Lower leg skin (tissue), 4 donors: ENCODE data around the gene PLCB1. TPM values are rescaled to one million over a fixed set of nuclear protein-coding genes. Genes with fewer than 3 reads are reported as not detected.

ENCODE experiments used
- DNase-seq, 2 donors: peaks; one replicate each; pipeline ENCODE4 v3.0.0-alpha.2; 2019; ENCODE audit warnings: low spot score in 2 of 2
- H3K4me3 ChIP-seq: fragments of 200-600 bp; sonication (generic); 2 replicates; pipeline ENCODE4 v1.5.1; 2017; ENCODE audit warnings: mild to moderate bottlenecking, low read depth; ENCODE audit not compliant: poor library complexity, severe bottlenecking
- CTCF ChIP-seq, 3 donors: fragments of 450-650 bp; IDR thresholded peaks; one replicate each; pipeline ENCODE4 v1.5.1; 2016; ENCODE audit warnings: antibody characterized with exemption in 3 of 3, mild to moderate bottlenecking in 3 of 3, moderate library complexity in 2 of 3
- POLR2A ChIP-seq, 2 donors: fragments of 450-650 bp; IDR thresholded peaks; one replicate each; pipeline ENCODE4 v1.6.1; 2016 to 2017; ENCODE audit warnings: antibody characterized with exemption in 2 of 2, mild to moderate bottlenecking in 1 of 2, moderate library complexity in 1 of 2
- WGBS, 2 donors: methylation state at CpG; one replicate each; pipeline ENCODE4 v1.1.5; 2018; 5-methylcytosine and 5-hydroxymethylcytosine counted together
- intact Hi-C: fragments of 100-400 bp; cut with DNase I; formaldehyde crosslinking; loops from one replicate; pipeline ENCODE4 v1.15.0; 2023; ENCODE audit warnings: low total_unique reads
- total RNA-seq, 4 donors: library from RNA; depleted of rRNA; stranded (reverse); fragments of >200 nt; gene quantifications; one replicate each; pipeline ENCODE4 v1.1.0, GENCODE V29; 2016

PLCB1 gene
- total RNA-seq, 4 donors from 2014 or later: 4.1 to 16.2 (median 9.1) TPM

- H3K4me3 ChIP-seq: no peak overlapping the region
- 67 to 73% methylated on average over 1 of the region's 1 CpG for WGBS, 2 donors
- TF ChIP-seq CTCF (IDR thresholded peaks at IDR 0.05) (no peak), POLR2A (IDR thresholded peaks at IDR 0.05) (no peak)
- intact Hi-C loops: no loop called here
- DNase-seq: no peak
Measured at GRCh38 chr20:8291873-8292272, 159.8 kb downstream of the PLCB1 start.

GRCh38 chr20:8292793-8293192 is 160.7 kb downstream of the PLCB1 start:
- DNase-seq: no peak
- WGBS, 2 donors: 48 to 58% methylated on average over 1 of the region's 1 CpG
- intact Hi-C loops: no loop called here
- no peak overlapping the region for H3K4me3 ChIP-seq
- TF ChIP-seq POLR2A (IDR thresholded peaks at IDR 0.05) (no peak), CTCF (IDR thresholded peaks at IDR 0.05) (no peak)

GRCh38 chr20:8293750-8294149 is 161.7 kb downstream of the PLCB1 start:
- H3K4me3 ChIP-seq: no peak overlapping the region
- 79 to 82% methylated on average over 4 of the region's 4 CpGs for WGBS, 2 donors
- no peak for TF ChIP-seq POLR2A (IDR thresholded peaks at IDR 0.05)
- TF ChIP-seq CTCF (IDR thresholded peaks at IDR 0.05): no peak
- DNase-seq: no peak
- intact Hi-C loops: no loop called here

GRCh38 chr20:8296536-8296935 is 164.5 kb downstream of the PLCB1 start:
- intact Hi-C loops: no loop called here
- no peak for TF ChIP-seq CTCF (IDR thresholded peaks at IDR 0.05)
- no peak for TF ChIP-seq POLR2A (IDR thresholded peaks at IDR 0.05)
- 60 to 90% methylated on average over 2 of the region's 2 CpGs for WGBS, 2 donors
- H3K4me3 ChIP-seq: no peak overlapping the region
- no peak for DNase-seq

GRCh38 chr20:8298426-8299043 is 166.5 kb downstream of the PLCB1 start:
- intact Hi-C loops: no loop called here
- TF ChIP-seq POLR2A (IDR thresholded peaks at IDR 0.05) (no peak), CTCF (IDR thresholded peaks at IDR 0.05) (no peak)
- 87 to 89% methylated on average over 1 of the region's 1 CpG for WGBS, 2 donors
- DNase-seq: no peak
- H3K4me3 ChIP-seq: no peak overlapping the region

GRCh38 chr20:8299921-8300320 is 167.9 kb downstream of the PLCB1 start:
- no peak for DNase-seq
- no peak for TF ChIP-seq CTCF (IDR thresholded peaks at IDR 0.05)
- TF ChIP-seq POLR2A (IDR thresholded peaks at IDR 0.05): no peak
- intact Hi-C loops: no loop called here
- no peak overlapping the region for H3K4me3 ChIP-seq
- 79 to 92% methylated on average over 4 of the region's 4 CpGs for WGBS, 2 donors
